PFSK-1 (cell line): ENCODE results near the gene FAM234A.

Experiments
- POLR2AphosphoS5 ChIP-seq: IDR thresholded peaks from 2 replicates; pipeline ENCODE4 v1.6.1; 2012; ENCODE audit warnings: low read depth, mild to moderate bottlenecking, control low read depth, low read length, moderate library complexity
- TAF1 ChIP-seq: IDR thresholded peaks from 2 replicates; pipeline ENCODE4 v1.6.1; 2012; ENCODE audit warnings: low read length, control low read depth, borderline replicate concordance; ENCODE audit not compliant: insufficient read depth

DNA sequence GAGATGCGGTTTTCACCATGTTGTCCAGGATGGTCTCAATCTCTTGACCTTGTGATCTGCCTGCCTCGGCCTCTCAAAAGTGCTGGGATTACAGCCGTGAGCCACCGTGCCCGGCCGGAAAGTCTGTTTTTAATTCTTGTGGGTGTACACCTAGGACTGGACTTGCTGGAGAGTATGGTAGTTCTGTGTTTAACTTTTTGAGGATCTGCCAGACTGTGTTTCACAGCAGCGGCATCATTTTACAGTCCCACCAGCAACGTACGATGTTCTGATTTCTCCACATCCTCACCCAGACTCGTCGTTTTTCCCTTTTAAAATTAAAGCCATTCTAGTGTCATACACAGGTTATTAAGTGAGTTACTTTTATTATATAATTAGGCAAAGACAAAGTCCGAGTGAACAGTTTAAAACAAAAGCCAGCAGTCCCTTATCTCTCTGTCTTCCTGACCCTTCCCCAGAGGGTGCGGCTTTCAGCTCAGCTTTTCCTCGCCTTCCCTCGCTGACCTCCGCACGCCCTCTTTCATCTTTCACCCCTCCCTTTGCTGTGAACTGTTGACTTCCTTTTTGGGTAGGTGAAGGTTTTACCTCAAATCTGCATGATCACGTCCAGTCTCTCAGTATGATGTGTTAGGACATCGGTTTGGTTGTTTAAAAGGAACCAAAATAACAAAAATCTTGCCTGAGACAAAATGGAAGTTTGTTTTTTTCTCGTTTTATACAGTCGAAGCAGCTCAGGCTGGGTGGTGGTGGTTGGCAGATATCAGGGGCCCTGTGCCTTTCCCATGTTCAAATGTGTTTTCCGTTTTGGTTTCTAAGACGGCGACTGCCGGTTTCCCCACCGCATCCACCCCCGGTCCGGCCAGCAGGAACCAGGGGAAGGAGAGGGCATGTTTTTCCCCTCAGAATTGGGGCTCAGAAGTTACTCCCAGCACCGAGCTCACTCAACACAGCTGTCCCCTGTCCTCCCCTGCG lies 18.0 kb downstream of the FAM234A start:
- TF ChIP-seq POLR2AphosphoS5 (no peak), TAF1 (no peak)
